Skeletal muscle satellite cell (primary cell): ENCODE data around the gene SENP1. TPM values are rescaled to one million over a fixed set of nuclear protein-coding genes. Genes with fewer than 3 reads are reported as not detected.

ENCODE experiments used
- H3K27me3 ChIP-seq: 2 replicates; pipeline ENCODE4 v1.7.0; 2013; ENCODE audit warnings: low read length; ENCODE audit not compliant: control insufficient read depth, insufficient read depth
- H3K36me3 ChIP-seq: 2 replicates; pipeline ENCODE4 v1.7.0; 2013; ENCODE audit warnings: mild to moderate bottlenecking, control low read depth, low read length; ENCODE audit not compliant: insufficient read depth
- H3K4me1 ChIP-seq: 2 replicates; pipeline ENCODE4 v1.7.0; 2013; ENCODE audit warnings: low read length; ENCODE audit not compliant: control insufficient read depth, insufficient read depth
- H3K4me2 ChIP-seq: 2 replicates; pipeline ENCODE4 v1.7.0; 2013; ENCODE audit warnings: mild to moderate bottlenecking, low read length
- H3K4me3 ChIP-seq: 2 replicates; pipeline ENCODE4 v1.7.0; 2013; ENCODE audit warnings: low read length
- H3K9ac ChIP-seq: 2 replicates; pipeline ENCODE4 v1.7.0; 2013; ENCODE audit warnings: mild to moderate bottlenecking, low read depth, low read length, moderate library complexity
- H3K9me3 ChIP-seq: replicated peaks from 2 replicates; pipeline ENCODE4 v1.7.0; 2013; ENCODE audit warnings: mild to moderate bottlenecking, control low read depth, low read length
- total RNA-seq: library from RNA; depleted of rRNA; stranded (reverse); fragments of >200 nt; gene quantifications from 2 replicates; pipeline ENCODE4 v1.2.3, GENCODE V29; 2012; rRNA removed

SENP1 gene
- 13.9 and 15.1 TPM in 2 replicates for total RNA-seq

- Histone ChIP-seq H3K4me1 (peaks cover 16% of the 10 kb centered on the region), H3K4me3 (peak within 1 kb of the TSS; percentile 82), H3K27me3 (no peaks in the 10 kb centered on the region), H3K36me3 (no peaks in the 10 kb centered on the region), H3K9ac (peak within 1 kb of the TSS; percentile 95), H3K9me3 (no peaks in the 10 kb centered on the region), H3K4me2 (peak within 1 kb of the TSS; percentile 92)
These were observed at the start of gene SENP1 for GRCh38 chr12:48105867-48106680. Gene SENP1 (minus strand): TSS chr12:48106079. CDS start chr12:48101472, 4,607 bp downstream.

GRCh38 chr12:48151103-48151771 lies 45.4 kb upstream of the SENP1 start:
- Histone ChIP-seq H3K9ac (no peak overlapping the region), H3K4me2 (no peak overlapping the region), H3K4me1 (peaks cover 2% of the 10 kb centered on the region), H3K36me3 (peaks cover 53% of the 10 kb centered on the region), H3K4me3 (no peak overlapping the region), H3K27me3 (no peaks in the 10 kb centered on the region), H3K9me3 (no peaks in the 10 kb centered on the region)

- H3K4me2 ChIP-seq: no peak overlapping the region
- peaks cover 76% of the 10 kb centered on the region for H3K36me3 ChIP-seq
- no peaks in the 10 kb centered on the region for H3K27me3 ChIP-seq
- H3K9me3 ChIP-seq: no peaks in the 10 kb centered on the region
- H3K9ac ChIP-seq: no peak overlapping the region
- no peak overlapping the region for H3K4me3 ChIP-seq
- H3K4me1 ChIP-seq: no peaks in the 10 kb centered on the region
These were observed 40.1 kb upstream of the SENP1 start for GRCh38 chr12:48145981-48146380.

GRCh38 chr12:48143898-48144297 lies 38.0 kb upstream of the SENP1 start:
- H3K36me3 ChIP-seq: peaks cover 71% of the 10 kb centered on the region
- no peak overlapping the region for H3K4me2 ChIP-seq
- no peaks in the 10 kb centered on the region for H3K9me3 ChIP-seq
- no peak overlapping the region for H3K9ac ChIP-seq
- no peaks in the 10 kb centered on the region for H3K4me1 ChIP-seq
- no peak overlapping the region for H3K4me3 ChIP-seq
- H3K27me3 ChIP-seq: no peaks in the 10 kb centered on the region

- H3K36me3 ChIP-seq: peaks cover 71% of the 10 kb centered on the region
- H3K27me3 ChIP-seq: no peaks in the 10 kb centered on the region
- H3K9ac ChIP-seq: no peak overlapping the region
- H3K9me3 ChIP-seq: no peaks in the 10 kb centered on the region
- H3K4me2 ChIP-seq: no peak overlapping the region
- no peaks in the 10 kb centered on the region for H3K4me1 ChIP-seq
- H3K4me3 ChIP-seq: no peak overlapping the region
These were observed 37.2 kb upstream of the SENP1 start for GRCh38 chr12:48142818-48143674.

DNA sequence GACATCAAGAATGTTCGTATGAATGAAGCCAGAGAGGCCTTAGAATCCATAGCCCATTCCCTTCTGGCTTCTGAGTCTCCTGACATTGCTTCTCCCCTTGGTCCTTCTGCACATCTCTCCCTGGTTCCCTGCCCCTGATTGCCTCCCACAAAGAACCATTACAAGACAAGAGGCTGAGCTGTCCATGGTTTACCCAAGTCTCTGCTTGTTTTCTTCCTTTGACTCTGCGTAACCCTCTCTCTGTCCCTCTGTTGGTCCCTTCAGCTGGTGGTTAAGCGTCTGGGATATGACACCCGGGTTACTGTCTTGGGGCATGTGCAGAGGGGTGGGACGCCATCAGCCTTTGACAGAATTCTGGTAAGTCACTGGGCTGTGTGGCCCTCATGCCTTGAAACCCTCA lies 29.1 kb upstream of the SENP1 start:
- no peaks in the 10 kb centered on the region for H3K9me3 ChIP-seq

GRCh38 chr12:48132826-48133225 lies 26.9 kb upstream of the SENP1 start:
- Histone ChIP-seq H3K9ac (no peak overlapping the region), H3K9me3 (no peaks in the 10 kb centered on the region), H3K4me1 (no peaks in the 10 kb centered on the region), H3K36me3 (peaks cover 63% of the 10 kb centered on the region), H3K4me2 (no peak overlapping the region), H3K4me3 (no peak overlapping the region), H3K27me3 (no peaks in the 10 kb centered on the region)

More for the DNA sequence above, 29.1 kb upstream of the SENP1 start:
- H3K4me1 ChIP-seq: no peaks in the 10 kb centered on the region
- no peak overlapping the region for H3K4me2 ChIP-seq
- no peaks in the 10 kb centered on the region for H3K27me3 ChIP-seq
- peaks cover 78% of the 10 kb centered on the region for H3K36me3 ChIP-seq
- no peak overlapping the region for H3K4me3 ChIP-seq
- H3K9ac ChIP-seq: no peak overlapping the region

GRCh38 chr12:48131517-48131916 lies 25.6 kb upstream of the SENP1 start:
- Histone ChIP-seq H3K9me3 (no peaks in the 10 kb centered on the region), H3K36me3 (peaks cover 64% of the 10 kb centered on the region), H3K27me3 (no peaks in the 10 kb centered on the region), H3K9ac (no peak overlapping the region), H3K4me2 (no peak overlapping the region), H3K4me3 (no peak overlapping the region), H3K4me1 (no peaks in the 10 kb centered on the region)

DNA sequence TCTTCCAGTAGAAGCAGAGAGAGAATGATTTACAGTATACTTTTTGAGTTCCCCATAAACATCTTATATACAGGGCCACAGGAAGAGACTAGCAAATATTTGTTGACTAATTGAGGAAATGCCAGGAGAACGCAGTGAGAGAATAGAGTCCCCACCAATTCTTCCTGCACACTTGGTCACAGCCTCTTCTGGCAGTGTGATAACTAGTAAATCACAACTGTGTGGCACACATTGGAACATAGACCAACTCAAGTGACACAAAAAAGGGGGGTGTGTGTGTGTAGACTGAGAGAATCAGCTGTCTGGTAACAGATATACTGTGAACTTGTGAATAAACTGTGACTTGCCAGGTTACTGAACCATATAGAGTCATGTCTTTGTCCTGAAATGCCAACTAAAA lies 23.5 kb upstream of the SENP1 start:
- Histone ChIP-seq H3K4me1 (no peaks in the 10 kb centered on the region), H3K4me3 (no peak overlapping the region), H3K9ac (no peak overlapping the region), H3K27me3 (no peaks in the 10 kb centered on the region), H3K36me3 (peaks cover 61% of the 10 kb centered on the region), H3K4me2 (no peak overlapping the region), H3K9me3 (no peaks in the 10 kb centered on the region)

DNA sequence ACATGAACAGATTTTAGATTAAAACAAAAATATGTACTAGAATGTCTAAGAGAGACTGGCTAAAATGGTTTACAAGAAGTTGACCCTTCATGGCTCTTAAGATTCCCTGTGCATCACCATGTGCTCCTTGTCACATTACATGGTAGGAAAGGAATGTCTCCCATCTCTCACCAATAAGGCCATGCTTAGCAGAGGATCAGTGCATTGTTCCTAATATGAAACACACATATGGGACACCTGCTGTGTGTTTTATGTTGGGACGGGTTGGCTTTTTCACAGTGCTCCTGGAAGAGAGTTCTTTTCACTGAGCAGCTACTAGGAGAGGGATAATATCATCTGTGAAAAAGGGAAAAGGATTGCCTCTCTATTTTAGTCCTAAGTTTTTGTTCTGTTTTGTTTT lies 22.9 kb upstream of the SENP1 start:
- no peaks in the 10 kb centered on the region for H3K9me3 ChIP-seq
- no peak overlapping the region for H3K9ac ChIP-seq
- no peak overlapping the region for H3K4me2 ChIP-seq
- no peaks in the 10 kb centered on the region for H3K27me3 ChIP-seq
- peaks cover 56% of the 10 kb centered on the region for H3K36me3 ChIP-seq
- no peak overlapping the region for H3K4me3 ChIP-seq
- no peaks in the 10 kb centered on the region for H3K4me1 ChIP-seq

GRCh38 chr12:48126953-48127630 lies 21.2 kb upstream of the SENP1 start:
- Histone ChIP-seq H3K9me3 (no peaks in the 10 kb centered on the region), H3K36me3 (peaks cover 49% of the 10 kb centered on the region), H3K27me3 (no peaks in the 10 kb centered on the region), H3K4me3 (no peak overlapping the region), H3K4me2 (no peak overlapping the region), H3K4me1 (no peaks in the 10 kb centered on the region), H3K9ac (no peak overlapping the region)
